H4 (cell line): Measurements from ENCODE around the gene ACER3. TPM values are rescaled to one million over a fixed set of nuclear protein-coding genes. Genes with fewer than 3 reads are reported as not detected.
"Not testable (repeated sequence)": the region's sequence is repeated elsewhere in the genome, so short reads cannot be mapped to it uniquely, and the experiment has no call there.

Experiments
- DNase-seq: peaks from one replicate; pipeline ENCODE4 v3.0.0-alpha.2; 2015; ENCODE audit warnings: low spot score
- total RNA-seq: library from RNA; depleted of rRNA; stranded (reverse); fragments of >200 nt; shearing (Covaris generic); gene quantifications from 2 replicates; pipeline ENCODE4 v1.2.3, GENCODE V29; 2014

Gene ACER3
- total RNA-seq, 1 experiment from 2014 or later, result 19.7 TPM

DNA sequence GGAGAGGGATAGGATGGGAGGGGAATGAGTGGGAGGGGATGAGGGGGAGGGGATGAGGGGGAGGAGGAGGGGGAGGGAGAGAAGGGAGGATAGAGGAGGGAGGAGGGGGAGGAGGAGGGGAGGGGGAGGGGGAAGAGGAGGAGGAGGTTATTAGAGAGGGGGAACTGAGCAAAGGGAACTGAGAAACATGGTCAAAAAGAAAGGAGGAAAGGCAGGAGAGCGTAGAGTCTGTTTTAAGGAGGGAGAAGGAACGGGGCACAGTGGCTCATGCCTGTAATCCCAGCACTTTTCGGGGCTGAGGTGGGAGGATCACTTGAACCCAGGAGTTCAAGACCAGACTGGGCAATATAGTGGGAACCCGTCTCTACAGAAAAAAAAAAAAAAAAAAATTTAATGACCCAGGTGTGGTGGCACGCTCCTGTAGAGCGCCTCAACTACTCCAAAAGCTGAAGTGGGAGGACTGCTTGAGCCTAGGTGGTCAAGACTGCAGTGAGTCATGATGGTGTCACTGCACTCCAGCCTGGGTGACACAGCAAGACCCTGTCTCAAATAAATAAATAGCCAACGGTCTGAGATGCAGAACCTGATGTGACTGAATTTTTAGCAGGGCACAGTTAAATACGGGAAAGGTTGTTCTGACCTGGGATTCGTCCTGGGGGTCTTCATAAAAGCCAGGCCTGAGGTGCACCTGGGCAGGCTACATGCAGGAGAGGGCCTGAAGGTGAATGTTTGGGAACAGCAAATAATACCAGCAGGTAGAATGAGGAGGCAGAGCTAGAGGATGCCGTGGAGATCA lies 177.5 kb downstream of the ACER3 start:
- no peak for DNase-seq

DNA sequence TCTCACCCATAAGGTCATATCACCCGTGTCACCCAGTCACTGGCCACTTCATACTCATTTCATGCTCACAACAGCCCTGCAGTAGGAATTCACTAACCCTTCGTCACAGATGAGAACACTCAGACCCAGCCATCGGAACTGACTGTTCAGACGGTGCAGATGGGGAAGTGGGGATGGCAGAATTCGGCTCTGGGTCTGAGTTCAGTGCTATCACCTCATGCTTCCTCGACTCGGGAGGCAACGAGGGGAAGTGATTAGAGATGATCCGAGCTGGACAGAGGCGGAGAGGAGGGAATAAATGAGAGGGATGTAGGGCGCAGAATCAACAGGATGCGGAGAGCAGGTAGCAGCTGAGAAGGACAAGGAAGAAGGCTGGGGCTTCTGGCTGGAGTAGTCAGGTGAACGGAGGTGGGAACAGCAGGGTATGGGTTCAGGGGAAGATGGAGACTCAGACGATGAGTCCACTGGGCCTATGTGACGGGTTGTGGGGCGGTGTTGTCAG lies 178.2 kb downstream of the ACER3 start:
- DNase-seq, result no peak

DNA sequence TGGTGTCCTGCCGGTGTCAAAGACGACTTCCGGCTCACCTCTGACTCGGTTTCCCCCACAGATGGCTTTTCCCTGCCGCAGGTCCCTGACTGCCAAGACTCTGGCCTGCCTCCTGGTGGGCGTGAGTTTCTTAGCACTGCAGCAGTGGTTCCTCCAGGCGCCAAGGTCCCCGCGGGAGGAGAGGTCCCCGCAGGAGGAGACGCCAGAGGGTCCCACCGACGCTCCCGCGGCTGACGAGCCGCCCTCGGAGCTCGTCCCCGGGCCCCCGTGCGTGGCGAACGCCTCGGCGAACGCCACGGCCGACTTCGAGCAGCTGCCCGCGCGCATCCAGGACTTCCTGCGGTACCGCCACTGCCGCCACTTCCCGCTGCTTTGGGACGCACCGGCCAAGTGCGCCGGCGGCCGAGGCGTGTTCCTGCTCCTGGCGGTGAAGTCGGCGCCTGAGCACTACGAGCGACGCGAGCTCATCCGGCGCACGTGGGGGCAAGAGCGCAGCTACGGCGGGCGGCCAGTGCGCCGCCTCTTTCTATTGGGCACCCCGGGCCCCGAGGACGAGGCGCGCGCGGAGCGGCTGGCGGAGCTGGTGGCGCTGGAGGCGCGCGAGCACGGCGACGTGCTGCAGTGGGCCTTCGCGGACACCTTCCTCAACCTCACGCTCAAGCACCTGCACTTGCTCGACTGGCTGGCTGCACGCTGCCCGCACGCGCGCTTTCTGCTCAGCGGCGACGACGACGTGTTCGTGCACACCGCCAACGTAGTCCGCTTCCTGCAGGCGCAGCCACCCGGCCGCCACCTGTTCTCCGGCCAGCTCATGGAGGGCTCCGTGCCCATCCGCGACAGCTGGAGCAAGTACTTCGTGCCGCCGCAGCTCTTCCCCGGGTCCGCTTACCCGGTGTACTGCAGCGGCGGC lies 179.0 kb downstream of the ACER3 start:
- DNase-seq, result no peak

DNA sequence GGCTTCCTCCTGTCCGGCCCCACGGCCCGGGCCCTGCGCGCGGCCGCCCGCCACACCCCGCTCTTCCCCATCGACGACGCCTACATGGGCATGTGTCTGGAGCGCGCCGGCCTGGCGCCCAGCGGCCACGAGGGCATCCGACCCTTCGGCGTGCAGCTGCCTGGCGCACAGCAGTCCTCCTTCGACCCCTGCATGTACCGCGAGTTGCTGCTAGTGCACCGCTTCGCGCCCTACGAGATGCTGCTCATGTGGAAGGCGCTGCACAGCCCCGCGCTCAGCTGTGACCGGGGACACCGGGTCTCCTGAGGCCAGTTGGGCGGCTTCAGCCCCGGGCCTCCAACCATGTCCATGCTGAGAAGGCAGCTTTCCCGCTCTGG lies 179.7 kb downstream of the ACER3 start:
- DNase-seq, result no peak

DNA sequence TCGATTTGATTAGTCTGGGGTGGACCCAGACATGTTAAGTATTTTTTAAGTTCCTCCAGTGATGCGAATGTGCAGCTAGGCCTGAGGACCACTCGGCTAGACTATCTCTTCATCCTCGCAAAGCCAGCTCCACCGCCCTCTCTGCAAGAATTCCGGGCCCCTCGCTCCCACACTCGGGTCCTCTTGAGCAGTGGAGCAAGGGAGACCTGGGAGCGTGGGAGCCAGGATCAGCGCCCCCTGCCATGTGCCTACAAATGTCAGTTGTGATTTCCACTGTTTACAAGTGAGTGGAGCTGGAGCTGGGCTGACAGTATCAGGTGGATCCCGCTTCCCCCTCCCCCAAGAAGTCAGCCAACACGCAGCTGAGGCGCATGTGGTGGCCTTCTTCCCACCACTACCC lies 180.2 kb downstream of the ACER3 start:
- no peak for DNase-seq

DNA sequence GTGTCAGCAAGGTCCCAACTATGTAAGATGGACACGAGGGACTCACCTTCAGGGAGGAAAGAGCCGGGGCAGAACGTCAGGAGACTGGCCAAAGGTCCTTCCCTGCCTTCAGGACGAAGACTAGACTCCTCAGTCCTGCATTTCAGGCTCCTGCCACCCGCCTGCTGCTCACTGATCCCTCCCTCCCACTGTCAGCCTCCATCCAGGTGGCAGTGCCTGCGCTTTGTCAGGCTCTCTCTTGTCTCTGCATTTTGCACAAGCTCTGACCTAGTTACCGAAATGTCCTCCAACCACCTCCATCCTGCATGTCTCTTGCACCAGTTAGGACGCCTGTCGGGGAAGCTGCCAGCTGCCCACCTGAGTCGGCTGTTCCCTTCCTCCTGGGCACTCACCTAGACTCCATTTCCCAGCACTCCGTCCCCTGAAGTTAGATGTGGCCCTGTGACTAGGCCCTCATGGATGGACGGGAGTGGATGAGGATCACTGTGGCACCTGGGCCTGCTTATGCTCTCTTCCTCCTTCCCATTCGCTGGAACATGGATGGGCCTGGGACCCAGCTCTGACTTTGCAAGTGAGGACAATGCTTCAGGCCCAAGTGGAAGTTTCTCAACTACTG lies 181.5 kb downstream of the ACER3 start:
- DNase-seq, result no peak

DNA sequence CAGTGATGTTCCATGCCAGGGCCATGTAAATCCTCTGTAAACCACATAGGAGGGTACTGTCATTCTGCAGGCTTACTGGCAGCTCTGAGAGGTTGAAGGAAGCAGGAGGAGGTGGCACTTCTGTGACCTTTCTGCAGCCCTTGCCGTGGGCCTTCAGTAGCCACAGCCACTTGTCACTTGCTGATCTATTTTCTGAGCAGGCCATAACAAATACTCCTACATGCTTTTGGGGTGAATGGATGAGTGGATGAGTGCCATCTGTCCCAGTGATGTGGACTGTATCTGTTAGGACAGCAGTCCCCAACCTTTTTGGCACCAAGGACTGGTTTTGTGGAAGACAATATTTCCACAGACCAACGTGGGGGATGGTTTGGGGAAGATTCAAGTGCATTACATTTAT lies 183.6 kb downstream of the ACER3 start:
- DNase-seq, result no peak

DNA sequence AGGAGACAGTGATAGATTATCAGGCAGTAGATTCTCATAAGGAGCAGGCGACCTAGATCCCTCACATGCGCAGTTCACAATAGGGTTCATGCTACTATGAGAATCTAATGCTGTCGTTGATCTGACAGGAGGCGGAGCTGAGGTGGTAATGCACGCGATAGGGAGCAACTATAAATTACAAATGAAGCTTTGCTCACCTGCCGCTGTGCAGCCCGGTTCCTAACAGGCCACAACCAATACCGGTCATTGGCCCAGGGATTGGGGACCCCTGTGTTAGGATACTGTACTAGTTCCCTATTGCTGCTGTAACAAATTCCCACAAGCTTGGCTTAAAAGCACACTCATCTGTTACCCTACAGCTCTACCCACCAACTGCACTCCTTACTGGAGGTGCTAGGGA lies 184.2 kb downstream of the ACER3 start:
- no peak for DNase-seq

DNA sequence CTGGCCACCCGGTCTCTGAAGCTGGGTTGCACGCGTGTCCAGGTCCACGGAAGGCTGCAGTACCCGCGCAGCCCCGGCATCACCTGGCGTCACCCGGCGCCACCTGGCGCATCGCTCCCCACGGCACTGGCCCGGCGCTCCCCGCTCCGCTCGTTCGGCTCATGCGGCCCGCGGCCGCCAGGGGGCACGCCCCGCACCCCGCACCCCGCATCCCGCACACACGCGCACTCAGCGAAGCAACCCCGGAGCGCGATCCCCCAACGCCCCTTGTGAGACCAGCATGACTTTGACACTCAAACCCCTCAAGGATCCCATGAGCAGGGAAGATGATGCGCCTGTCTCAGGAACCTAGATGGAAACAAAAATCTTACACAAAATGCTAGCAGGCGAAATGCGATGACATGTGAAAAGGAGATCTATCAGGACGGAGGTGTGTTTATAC lies 185.4 kb downstream of the ACER3 start:
- peak; percentile 25 for DNase-seq

DNA sequence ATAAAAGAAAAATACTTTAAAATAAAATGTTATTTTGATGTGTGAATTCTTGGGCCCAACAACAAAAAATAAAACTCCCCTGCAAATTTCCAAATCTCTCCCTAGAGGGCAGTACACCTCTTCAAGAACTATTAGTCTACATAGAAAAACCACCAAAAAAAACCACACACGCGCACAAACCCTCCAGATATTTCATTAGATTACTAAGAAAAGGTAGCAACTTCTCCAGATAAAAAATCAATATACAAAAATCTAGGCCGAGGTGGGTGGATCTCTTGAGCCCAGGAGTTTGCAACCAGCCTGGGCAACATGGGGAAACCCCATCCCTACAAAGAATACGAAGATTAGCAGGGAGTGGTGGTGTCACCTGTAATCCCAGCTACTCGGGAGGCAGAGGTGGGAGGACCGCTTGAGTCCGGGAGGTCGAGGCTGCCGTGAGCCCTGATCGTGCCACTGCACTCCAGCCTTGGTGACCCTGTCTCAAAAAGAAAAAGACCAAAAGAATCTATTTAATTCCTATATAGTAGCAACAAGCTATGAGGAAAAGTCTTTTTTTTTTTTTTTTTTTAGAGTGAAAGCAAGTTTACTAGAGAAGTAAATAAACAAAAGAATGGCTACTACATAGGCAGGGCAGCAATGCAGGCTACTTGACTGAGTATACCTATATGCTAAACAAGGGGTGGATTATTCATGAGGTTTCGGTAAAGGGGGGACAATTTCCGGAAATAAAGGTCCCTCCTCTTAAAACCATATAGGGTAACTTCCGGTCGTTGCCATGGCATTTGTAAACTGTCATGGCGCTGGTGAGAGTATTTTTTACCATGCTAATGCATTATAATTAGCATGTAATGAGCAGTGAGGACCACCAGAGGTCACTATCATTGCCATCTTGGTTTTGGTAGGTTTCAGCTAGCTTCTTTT lies 186.5 kb downstream of the ACER3 start:
- peak; percentile 91 for DNase-seq

DNA sequence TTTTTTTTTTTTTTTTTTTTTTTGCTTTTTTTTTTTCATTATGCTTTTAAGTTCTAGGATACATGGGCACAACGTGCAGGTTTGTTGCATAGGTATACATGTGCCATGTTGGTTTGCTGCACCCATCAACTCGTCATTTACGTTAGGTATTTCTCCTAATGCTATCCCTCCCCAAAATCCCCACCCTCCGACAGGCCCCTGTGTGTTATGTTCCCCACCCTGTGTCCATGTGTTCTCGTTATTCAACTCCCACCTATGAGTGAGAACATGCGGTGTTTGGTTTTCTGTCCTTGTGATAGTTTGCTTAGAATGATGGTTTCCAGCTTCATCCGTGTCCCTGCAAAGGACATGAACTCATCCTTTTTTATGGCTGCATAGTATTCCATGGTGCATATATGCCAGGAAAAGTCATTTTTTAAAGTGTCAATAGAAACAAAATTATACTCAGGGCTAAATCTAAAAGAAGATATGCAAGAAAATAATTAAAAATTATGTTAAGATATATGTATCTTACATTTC lies 187.3 kb downstream of the ACER3 start:
- DNase-seq, result not testable (repeated sequence)

DNA sequence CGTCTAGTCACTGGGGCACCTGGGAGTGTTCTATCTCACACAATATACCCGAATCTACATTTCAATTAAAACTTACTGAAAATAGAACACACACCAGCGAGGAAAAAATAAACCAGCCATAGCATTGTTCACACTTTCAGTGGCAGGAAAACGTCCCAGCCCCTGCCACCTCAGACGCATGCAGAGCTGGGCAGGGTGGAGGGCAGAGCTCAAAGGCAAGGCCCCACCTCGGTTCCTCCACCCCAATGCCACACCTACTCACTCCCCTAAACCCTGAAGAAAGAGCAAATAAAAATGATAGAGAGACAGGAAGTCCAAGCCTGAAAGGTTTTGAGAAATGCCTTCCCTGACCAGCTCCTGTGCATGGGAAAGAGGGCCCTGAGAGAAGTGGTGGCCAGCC lies 188.3 kb downstream of the ACER3 start:
- DNase-seq, result no peak

DNA sequence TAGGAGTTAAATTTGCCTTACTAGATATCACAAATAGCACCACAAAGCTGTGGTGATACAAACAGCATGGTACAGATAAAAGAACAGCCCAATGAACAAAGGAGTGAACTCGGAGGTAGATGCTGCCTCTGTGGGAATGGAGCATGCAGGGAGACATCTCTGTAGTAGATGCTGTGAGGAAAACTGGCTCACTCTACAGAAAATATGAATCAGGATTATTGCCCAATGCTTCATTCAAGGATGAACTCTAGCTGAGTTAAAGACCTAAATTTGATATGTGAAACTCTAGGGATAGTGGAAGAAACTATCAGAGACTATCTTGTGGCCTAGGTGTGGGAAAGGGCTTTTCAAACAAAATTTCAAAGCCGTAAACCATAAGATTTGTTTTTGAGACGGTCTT lies 190.8 kb downstream of the ACER3 start:
- DNase-seq, result no peak

DNA sequence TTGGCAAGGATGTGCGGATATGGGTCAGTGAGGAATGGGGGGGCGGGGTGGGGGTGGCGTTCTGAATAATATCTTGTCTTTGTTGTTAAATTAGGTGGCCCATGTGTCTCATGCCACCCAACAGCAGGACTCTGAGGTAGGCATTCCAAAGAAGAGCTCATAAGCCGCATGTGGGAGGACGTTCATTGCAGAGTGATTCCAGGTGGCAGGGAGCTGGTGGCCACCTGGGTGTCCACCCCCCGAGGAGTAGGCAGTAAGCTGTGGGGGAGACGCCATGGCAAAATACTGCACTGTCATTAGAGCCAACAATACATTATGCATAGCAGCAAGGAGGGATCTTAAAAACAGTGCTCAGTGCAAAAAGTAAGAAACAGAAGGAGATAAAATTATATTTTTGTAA lies 191.8 kb downstream of the ACER3 start:
- no peak for DNase-seq

DNA sequence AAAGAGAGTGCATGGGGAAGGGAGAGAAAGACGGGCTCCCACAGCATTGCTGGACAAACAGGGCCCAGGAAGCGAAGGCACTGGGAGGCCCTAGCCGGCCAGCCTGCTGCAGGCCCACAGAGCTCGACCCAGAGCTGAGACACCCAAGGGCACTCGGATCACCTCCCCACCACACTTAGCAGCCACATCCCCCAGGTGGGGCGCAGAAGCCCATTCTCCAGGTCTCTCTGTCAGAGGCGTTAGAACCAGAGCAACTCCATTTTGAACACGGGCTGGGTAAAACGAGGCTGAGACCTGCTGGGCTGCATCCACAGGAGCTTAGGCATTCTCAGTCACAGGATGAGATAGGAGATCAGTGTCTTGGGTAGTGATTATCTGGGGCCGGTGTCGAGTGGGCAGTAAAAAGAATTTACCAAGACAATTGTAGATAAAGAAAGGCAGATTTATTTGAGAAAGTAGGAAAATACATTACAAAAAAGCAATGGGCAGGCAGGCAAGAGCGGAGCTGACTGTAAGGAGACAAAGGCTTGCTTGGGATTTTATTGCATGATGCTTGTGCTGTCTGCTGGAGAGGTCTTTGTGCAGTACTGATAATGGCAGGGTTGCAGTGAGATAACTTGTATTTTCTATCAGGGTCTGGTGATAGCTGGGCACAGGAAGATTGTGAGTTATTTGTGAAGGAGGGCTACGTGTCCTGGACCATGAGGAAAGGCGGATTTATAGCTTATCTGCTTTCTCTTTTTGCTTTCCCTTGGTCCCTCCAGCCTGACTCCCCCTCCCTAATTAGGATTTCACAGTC lies 192.7 kb downstream of the ACER3 start:
- no peak for DNase-seq

DNA sequence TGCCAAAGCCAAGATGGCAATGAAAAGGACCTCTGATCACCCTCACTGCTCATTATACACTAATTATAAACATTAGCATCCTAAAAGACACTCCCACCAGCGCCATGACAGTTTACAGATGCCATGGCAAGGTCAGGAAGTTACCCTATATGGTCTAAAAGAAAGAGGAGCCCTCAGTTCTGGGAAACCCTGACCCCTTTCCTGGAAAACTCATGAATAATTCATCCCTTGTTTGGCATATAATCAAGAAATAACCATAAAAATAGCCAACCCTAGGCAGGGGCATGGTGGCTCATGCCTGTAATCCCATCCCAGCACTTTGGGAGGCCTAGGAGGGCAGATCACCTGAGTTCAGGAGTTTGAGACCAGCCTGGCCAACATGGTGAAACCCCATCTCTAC lies 193.4 kb downstream of the ACER3 start:
- no peak for DNase-seq

DNA sequence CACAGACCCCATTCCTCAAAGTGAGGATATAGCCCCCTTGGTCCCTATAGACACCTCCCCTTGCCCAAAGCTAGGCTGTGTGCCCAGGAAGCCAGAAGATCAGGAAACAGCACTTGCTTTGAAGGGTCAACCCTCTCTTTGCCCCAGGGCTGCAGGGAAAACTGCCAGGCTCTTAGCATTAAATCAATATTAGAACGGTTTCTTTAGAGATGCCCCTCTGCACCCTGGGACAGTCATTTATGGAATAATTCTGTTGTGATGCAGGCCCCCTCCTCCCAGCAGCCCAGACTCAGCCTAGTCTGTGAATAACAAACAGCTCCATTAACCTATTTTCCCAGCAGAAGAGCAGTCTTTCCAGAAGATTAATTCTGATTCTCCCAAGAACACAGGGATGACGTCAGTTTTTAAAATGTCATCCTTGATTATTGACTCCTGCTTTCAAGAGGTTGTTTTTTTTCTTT lies 194.4 kb downstream of the ACER3 start:
- DNase-seq, result no peak

DNA sequence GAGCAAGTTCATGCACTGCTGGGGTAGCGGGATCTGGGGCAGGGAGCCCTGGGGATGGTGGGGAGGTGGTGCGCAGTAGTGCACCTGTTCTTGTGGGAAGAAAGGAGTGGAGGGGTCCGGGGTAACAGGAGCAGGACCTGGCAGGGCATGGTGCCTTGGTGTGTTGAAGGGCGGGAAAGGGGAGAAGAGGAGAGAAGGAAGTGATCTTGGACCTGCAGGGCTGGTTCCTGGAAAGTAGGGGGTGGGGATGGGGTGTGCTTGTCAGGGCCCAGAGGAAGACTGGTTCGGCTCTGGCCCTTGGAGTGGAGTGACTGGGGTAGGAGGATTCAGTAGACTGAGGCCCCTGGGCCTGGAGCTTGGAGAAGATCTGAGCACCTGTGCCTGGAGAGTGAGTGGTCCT lies 195.2 kb downstream of the ACER3 start:
- no peak for DNase-seq

DNA sequence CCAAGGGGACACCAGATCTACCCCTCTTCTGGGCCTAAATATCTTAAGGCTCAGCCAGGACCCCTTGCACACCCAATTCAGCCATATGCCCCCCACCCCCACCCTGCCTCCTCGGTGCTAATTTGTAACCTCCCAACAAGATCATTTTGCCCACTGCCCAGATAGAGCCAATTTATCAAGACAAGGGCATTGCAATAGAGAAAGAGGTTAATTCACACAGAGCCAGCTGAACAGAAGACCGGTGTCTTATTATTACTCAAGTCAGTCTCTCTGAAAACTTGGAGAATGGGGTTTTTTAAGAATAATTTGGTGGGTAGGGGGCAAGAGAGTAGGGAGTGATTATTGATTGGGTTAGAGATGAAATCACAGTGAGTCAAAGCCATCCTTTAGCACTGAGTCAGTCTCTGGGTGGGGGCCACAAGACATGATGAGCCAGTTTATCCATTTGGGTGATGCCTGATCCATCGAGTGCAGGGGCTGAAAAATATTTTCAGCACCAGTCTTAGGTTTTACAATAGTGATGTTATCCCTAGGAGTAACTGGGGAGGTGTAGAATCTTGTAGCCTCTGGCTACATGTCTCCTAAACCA lies 196.2 kb downstream of the ACER3 start:
- no peak for DNase-seq
